RWPE1 (cell line): ENCODE results near the gene ABCC11.

ENCODE experiments used
- CTCF ChIA-PET: fragments of 350-600 bp; sonication (Branson Sonifier 250); formaldehyde crosslinking; extraction: SDS; loops from one replicate; lab custom pipeline; 2021; lab: Yijun Ruan, JAX
- POLR2A ChIA-PET: fragments of 400-600 bp; formaldehyde crosslinking; extraction: SDS; loops from one replicate; lab custom pipeline; 2020; ENCODE audit warnings: antibody characterized with exemption; ENCODE audit not compliant: low non-redundant PET; lab: Yijun Ruan, JAX
- DNase-seq: peaks from one replicate; pipeline ENCODE4 v3.0.0; 2012; ENCODE audit warnings: low spot score
- H3K27ac ChIP-seq: fragments of 450-650 bp; 2 replicates; pipeline ENCODE4 v1.5.1; 2017
- CTCF ChIP-seq: fragments of 450-650 bp; conservative IDR thresholded peaks from 2 replicates; pipeline ENCODE4 v1.5.1; 2017; ENCODE audit warnings: low read depth, mild to moderate bottlenecking

The ABCC11 gene

GRCh38 chr16:48287239-48287638 is 39.9 kb upstream of the ABCC11 start:
- no peak overlapping the region for H3K27ac ChIP-seq
- CTCF ChIA-PET: interaction anchor here (0.7 kb wide), 2 partner anchors 51 to 286 kb away, joined by 3 read pairs; no protein-coding TSS in a partner anchor
- POLR2A ChIA-PET: no interaction called here
- TF ChIP-seq CTCF: no peak
- no peak for DNase-seq

GRCh38 chr16:48284772-48285409 is 37.6 kb upstream of the ABCC11 start:
- ChIA-PET POLR2A (no interaction called here), CTCF (no interaction called here)
- DNase-seq: no peak
- no peak for TF ChIP-seq CTCF
- no peak overlapping the region for H3K27ac ChIP-seq

GRCh38 chr16:48282636-48283263 is 35.4 kb upstream of the ABCC11 start:
- ChIA-PET CTCF (no interaction called here), POLR2A (no interaction called here)
- DNase-seq: no peak
- H3K27ac ChIP-seq: no peak overlapping the region
- TF ChIP-seq CTCF: no peak

GRCh38 chr16:48280546-48280945 is 33.2 kb upstream of the ABCC11 start:
- ChIA-PET POLR2A (no interaction called here), CTCF (no interaction called here)
- TF ChIP-seq CTCF: no peak
- no peak overlapping the region for H3K27ac ChIP-seq
- no peak for DNase-seq

- ChIA-PET POLR2A (no interaction called here), CTCF (no interaction called here)
- DNase-seq: no peak
These were observed 31.9 kb upstream of the ABCC11 start for GRCh38 chr16:48279199-48279598.

GRCh38 chr16:48277158-48277557 is 29.8 kb upstream of the ABCC11 start:
- no peak for TF ChIP-seq CTCF
- no peak for DNase-seq
- POLR2A ChIA-PET: no interaction called here
- CTCF ChIA-PET: no interaction called here
- H3K27ac ChIP-seq: no peak overlapping the region

More at GRCh38 chr16:48279199-48279598, 31.9 kb upstream of the ABCC11 start:
- no peak for TF ChIP-seq CTCF
- no peak overlapping the region for H3K27ac ChIP-seq
